GM12878 (cell line): Measurements from ENCODE around the gene BCAN. TPM values are rescaled to one million over a fixed set of nuclear protein-coding genes. Genes with fewer than 3 reads are reported as not detected.

Experiments
- ATAC-seq: fragments of 200-7000 bp; cut with Tn5 transposase; 3 replicates; pipeline ENCODE4 v1.9.1; 2020; ENCODE audit warnings: mild to moderate bottlenecking, moderate library complexity
- BruUV-seq: library from RNA; stranded (reverse); fragments of 400-500 nt; replicated peaks from 2 replicates; lab custom pipeline; 2021; lab: Mats Ljungman, UMichigan
- CTCF ChIA-PET: fragments of 300-600 bp; sonication (Branson Sonifier 250); formaldehyde crosslinking; extraction: SDS; loops from one replicate; lab custom pipeline; 2021; ENCODE audit warnings: inconsistent platforms; lab: Yijun Ruan, JAX
- POLR2A ChIA-PET: fragments of 350-600 bp; formaldehyde crosslinking; extraction: SDS; loops from one replicate; lab custom pipeline; 2021; ENCODE audit warnings: inconsistent platforms; lab: Charles Lee
- RAD21 ChIA-PET: fragments of 300-600 bp; sonication (Branson Sonifier 250); formaldehyde crosslinking; loops from one replicate; lab custom pipeline; 2023; ENCODE audit warnings: antibody characterized with exemption; ENCODE audit not compliant: unreplicated experiment; lab: Charles Lee
- SMC1A ChIA-PET: fragments of 300-600 bp; sonication (Branson Sonifier 250); formaldehyde crosslinking; loops from one replicate; lab custom pipeline; 2023; ENCODE audit not compliant: unreplicated experiment, uncharacterized antibody; lab: Charles Lee
- DNase-seq: peaks from one replicate; pipeline ENCODE4 v3.0.0-alpha.2; 2011; ENCODE audit warnings: low read depth, low spot score
- FAIRE-seq: peaks from 3 replicates; lab custom pipeline; 2011; peaks lifted over from hg19 to GRCh38; lab: Jason Lieb, UNC
- H2AFZ ChIP-seq: 2 replicates; pipeline ENCODE4 v1.6.0; 2011; ENCODE audit warnings: low read depth, low read length, control low read depth; ENCODE audit not compliant: control insufficient read depth
- H3K27ac ChIP-seq: 2 replicates; pipeline ENCODE4 v1.5.1; 2011; ENCODE audit warnings: control low read depth; ENCODE audit not compliant: control insufficient read depth, insufficient read depth
- H3K27me3 ChIP-seq, 2 experiments: replicated peaks in 1 of 2; 2 replicates each; pipeline versions ENCODE4 v1.6.0 to v1.6.1; 2011; ENCODE audit warnings: low read length in 1 of 2; ENCODE audit not compliant: control insufficient read depth in 2 of 2, insufficient read depth in 2 of 2
- H3K36me3 ChIP-seq, 2 experiments: 2 replicates each; pipeline ENCODE4 v1.5.1; 2011; ENCODE audit warnings: low read length in 1 of 2; ENCODE audit not compliant: control insufficient read depth in 2 of 2, insufficient read depth in 2 of 2
- H3K4me1 ChIP-seq: 2 replicates; pipeline ENCODE4 v1.6.1; 2011; ENCODE audit warnings: mild to moderate bottlenecking, low read length, moderate library complexity, mixed read lengths; ENCODE audit not compliant: control insufficient read depth, insufficient read depth
- H3K4me2 ChIP-seq: 2 replicates; pipeline ENCODE4 v1.6.0; 2011; ENCODE audit warnings: control low read depth; ENCODE audit not compliant: control insufficient read depth, insufficient read depth
- H3K4me3 ChIP-seq: fragments of 200-600 bp; sonication (generic); 2 replicates; pipeline ENCODE4 v1.5.1; 2016
- H3K79me2 ChIP-seq: 2 replicates; pipeline ENCODE4 v1.6.0; 2011; ENCODE audit warnings: low read length; ENCODE audit not compliant: control insufficient read depth, insufficient read depth
- H3K9ac ChIP-seq: 2 replicates; pipeline ENCODE4 v1.8.0; 2011; ENCODE audit warnings: low read length, control low read depth, mixed read lengths; ENCODE audit not compliant: control insufficient read depth, insufficient read depth
- H3K9me3 ChIP-seq: replicated peaks from 3 replicates; pipeline ENCODE4 v1.5.1; 2011; ENCODE audit warnings: mild to moderate bottlenecking, low read length; ENCODE audit not compliant: control insufficient read depth, insufficient read depth
- H4K20me1 ChIP-seq: 2 replicates; pipeline ENCODE4 v1.6.0; 2011; ENCODE audit not compliant: control insufficient read depth, insufficient read depth
- EZH2 ChIP-seq: IDR thresholded peaks from 2 replicates; pipeline ENCODE4 v1.6.1; 2012; ENCODE audit warnings: low read depth, mild to moderate bottlenecking, control low read depth, inconsistent platforms, low read length, borderline replicate concordance; ENCODE audit not compliant: control insufficient read depth
- NFYA ChIP-seq: IDR thresholded peaks from 2 replicates; pipeline ENCODE4 v1.6.1; 2011; ENCODE audit warnings: low read depth, mild to moderate bottlenecking, low read length, improper control_type of control experiment, borderline replicate concordance
- POLR2A ChIP-seq: IDR thresholded peaks from 2 replicates; pipeline ENCODE4 v1.6.1; 2011; ENCODE audit warnings: low read depth, mild to moderate bottlenecking, low read length
- TCF3 ChIP-seq: IDR thresholded peaks from 2 replicates; pipeline ENCODE4 v1.6.1; 2012; ENCODE audit warnings: low read depth, mild to moderate bottlenecking, low read length, borderline replicate concordance; ENCODE audit not compliant: insufficient read depth
- ZSCAN29 ChIP-seq: fragments of 450-650 bp; IDR thresholded peaks from 2 replicates; pipeline ENCODE4 v1.6.1; 2017; ENCODE audit warnings: mild to moderate bottlenecking, moderate library complexity
- WGBS: methylation state at CpG from one replicate; pipeline ENCODE4 v1.1.6; 2016; ENCODE audit warnings: low lambda C conversion rate; ENCODE audit not compliant: insufficient replicate concordance, insufficient coverage; ENCODE audit errors: missing lambda C conversion rate; 5-methylcytosine and 5-hydroxymethylcytosine counted together
- in situ Hi-C: fragments of 300-500 bp; cut with MboI; formaldehyde crosslinking; loops from 9 replicates; pipeline ENCODE4 v1.14.3; 2018; ENCODE audit warnings: mixed read lengths
- intact Hi-C: fragments of 100-400 bp; cut with micrococcal nuclease; formaldehyde crosslinking; loops from one replicate; pipeline ENCODE4 v1.14.2; 2022; ENCODE audit not compliant: unreplicated experiment
- polyA plus RNA-seq, 11 experiments: library from polyadenylated mRNA; depleted of rRNA in 4 of 11; unstranded in 6 of 11; stranded (reverse) in 5 of 11; fragments of >200 nt; fragmentation: Nextera tagmentation in 4 of 11; fragmentation: Illumina TruSeq in 1 of 11; extraction: Ambion mirVana in 4 of 11; extraction: Trizol in 1 of 11; gene quantifications; 1 replicate in 1 of 11; 2 replicates in 10 of 11; pipeline versions ENCODE4 v1.2.1 to v1.2.3, GENCODE V29; 2011 to 2016; ENCODE audit warnings: inconsistent platforms in 2 of 11, missing spikeins in 2 of 11, low read depth in 1 of 11
- total RNA-seq, 4 experiments: library from RNA; depleted of rRNA in 3 of 4; stranded (reverse); fragments of >200 nt in 3 of 4; fragmentation: Illumina TruSeq in 1 of 4; extraction: Trizol in 1 of 4; gene quantifications; 2 replicates each; pipeline versions ENCODE4 v1.2.1 to v1.2.3, GENCODE V29; 2013 to 2021
- TF ChIP-seq, protein P1 (sequence below): IDR thresholded peaks from 2 replicates; pipeline ENCODE4 v1.6.1; 2012; ENCODE audit warnings: improper control_type of control experiment, low read depth, low read length; ENCODE audit not compliant: insufficient replicate concordance

The BCAN gene
- total and polyA plus RNA-seq, 10 of the 15 experiments (the other 5 are each of a cell fraction or from before 2014, with no cell fraction given), result 0.05 to 1.3 (median 0.18) TPM; not detected in 1

DNA sequence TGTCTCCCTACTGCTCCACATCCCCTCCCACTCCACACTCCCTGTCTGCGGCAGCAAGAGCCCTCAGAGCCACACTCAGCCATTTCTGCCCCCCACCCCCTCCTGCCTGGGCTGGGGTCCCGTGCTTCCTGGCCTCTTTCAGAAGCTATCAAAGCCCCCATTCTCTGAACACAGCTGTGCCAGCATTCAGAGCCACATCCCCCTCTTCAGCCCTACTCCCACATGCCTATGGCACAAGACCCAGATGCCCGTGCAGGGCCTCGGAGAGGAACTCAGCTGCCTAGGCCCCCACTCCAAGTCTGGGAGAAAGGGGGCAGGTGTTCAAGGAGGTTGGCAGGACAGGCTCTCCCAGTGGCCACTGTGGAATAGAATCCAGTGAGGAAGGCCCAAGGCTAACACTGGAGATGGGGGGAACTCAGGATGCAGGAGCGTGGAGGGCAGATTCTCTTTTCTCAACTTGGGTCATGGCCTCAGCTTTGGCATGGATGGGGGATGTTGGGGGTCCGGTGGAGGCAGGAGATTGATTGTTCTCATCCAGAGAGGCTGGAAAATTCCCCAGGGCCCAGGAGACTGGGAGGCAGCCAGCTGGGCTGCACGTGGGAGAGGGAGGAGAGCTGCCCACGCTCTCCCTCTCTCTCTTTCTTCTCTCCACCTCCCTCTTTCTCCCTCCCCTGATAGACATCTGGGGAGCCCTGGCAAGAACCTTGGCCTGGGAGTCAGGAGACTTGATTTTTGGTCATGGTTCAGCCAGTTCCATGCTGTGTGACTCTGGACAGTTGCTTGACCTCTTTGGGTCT is 3.5 kb upstream of the BCAN start:
- no peak for FAIRE-seq
- ChIA-PET POLR2A (no interaction called here), CTCF (interaction anchor here (0.6 to 1.2 kb wide), 3 partner anchors 11 to 46 kb away, joined by 3 to 4 read pairs (median 3); partner anchors contain the start of gene NAXE), SMC1A (interaction anchor here (0.9 kb wide), 1 partner anchor 11 kb away, joined by 4 read pairs; no protein-coding TSS in a partner anchor), RAD21 (no interaction called here)
- Histone ChIP-seq H3K4me2 (no peak overlapping the region), H2AFZ (no peak overlapping the region), H3K4me3 (no peak overlapping the region), H3K27me3 (peaks cover under 1 to 2% of the 10 kb centered on the region in 2 experiments), H3K4me1 (0 out of 2 replicates have a peak, but pooled peaks cover under 1% of the 10 kb centered on the region), H3K27ac (no peak overlapping the region), H4K20me1 (no peaks in the 10 kb centered on the region), H3K36me3 (no peaks in the 10 kb centered on the region), H3K79me2 (no peaks in the 10 kb centered on the region), H3K9me3 (no peaks in the 10 kb centered on the region), H3K9ac (no peak overlapping the region)
- TF ChIP-seq POLR2A (no peak), ZSCAN29 (no peak), TCF3 (no peak), EZH2 (no peak), NFYA (no peak)
- TF ChIP-seq, protein P1, sequence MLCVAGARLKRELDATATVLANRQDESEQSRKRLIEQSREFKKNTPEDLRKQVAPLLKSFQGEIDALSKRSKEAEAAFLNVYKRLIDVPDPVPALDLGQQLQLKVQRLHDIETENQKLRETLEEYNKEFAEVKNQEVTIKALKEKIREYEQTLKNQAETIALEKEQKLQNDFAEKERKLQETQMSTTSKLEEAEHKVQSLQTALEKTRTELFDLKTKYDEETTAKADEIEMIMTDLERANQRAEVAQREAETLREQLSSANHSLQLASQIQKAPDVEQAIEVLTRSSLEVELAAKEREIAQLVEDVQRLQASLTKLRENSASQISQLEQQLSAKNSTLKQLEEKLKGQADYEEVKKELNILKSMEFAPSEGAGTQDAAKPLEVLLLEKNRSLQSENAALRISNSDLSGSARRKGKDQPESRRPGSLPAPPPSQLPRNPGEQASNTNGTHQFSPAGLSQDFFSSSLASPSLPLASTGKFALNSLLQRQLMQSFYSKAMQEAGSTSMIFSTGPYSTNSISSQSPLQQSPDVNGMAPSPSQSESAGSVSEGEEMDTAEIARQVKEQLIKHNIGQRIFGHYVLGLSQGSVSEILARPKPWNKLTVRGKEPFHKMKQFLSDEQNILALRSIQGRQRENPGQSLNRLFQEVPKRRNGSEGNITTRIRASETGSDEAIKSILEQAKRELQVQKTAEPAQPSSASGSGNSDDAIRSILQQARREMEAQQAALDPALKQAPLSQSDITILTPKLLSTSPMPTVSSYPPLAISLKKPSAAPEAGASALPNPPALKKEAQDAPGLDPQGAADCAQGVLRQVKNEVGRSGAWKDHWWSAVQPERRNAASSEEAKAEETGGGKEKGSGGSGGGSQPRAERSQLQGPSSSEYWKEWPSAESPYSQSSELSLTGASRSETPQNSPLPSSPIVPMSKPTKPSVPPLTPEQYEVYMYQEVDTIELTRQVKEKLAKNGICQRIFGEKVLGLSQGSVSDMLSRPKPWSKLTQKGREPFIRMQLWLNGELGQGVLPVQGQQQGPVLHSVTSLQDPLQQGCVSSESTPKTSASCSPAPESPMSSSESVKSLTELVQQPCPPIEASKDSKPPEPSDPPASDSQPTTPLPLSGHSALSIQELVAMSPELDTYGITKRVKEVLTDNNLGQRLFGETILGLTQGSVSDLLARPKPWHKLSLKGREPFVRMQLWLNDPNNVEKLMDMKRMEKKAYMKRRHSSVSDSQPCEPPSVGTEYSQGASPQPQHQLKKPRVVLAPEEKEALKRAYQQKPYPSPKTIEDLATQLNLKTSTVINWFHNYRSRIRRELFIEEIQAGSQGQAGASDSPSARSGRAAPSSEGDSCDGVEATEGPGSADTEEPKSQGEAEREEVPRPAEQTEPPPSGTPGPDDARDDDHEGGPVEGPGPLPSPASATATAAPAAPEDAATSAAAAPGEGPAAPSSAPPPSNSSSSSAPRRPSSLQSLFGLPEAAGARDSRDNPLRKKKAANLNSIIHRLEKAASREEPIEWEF, result no peak
- WGBS, result 34% methylated on average over 7 of the region's 8 CpGs
- intact Hi-C loops, result no loop called here
- in situ Hi-C loops, result no loop called here
- no TSS peak for BruUV-seq
- no peak for ATAC-seq
- no peak for DNase-seq
